NCI-H345 treated with DMSO at 0.1 percent for 48 hours (cell line): ENCODE measurements around the gene JPH4.

Source experiments
- DNase-seq: peaks from one replicate; lab custom pipeline; 2025; ENCODE audit not compliant: unreplicated experiment; lab: John Stamatoyannopoulos, UW

Gene JPH4

GRCh38 chr14:23578560-23579310, at the start of gene JPH4:
JPH4 (minus strand) TSS chr14:23578790; CDS start chr14:23577453, 1,337 bp downstream.
- no peak for DNase-seq

GRCh38 chr14:23627961-23628360, 49.4 kb upstream of the JPH4 start:
- no peak for DNase-seq

- no peak for DNase-seq
These were observed 48.4 kb upstream of the JPH4 start for GRCh38 chr14:23626946-23627345.

- no peak for DNase-seq
These were observed 46.3 kb upstream of the JPH4 start for GRCh38 chr14:23624830-23625404.

- no peak for DNase-seq
These were observed 45.4 kb upstream of the JPH4 start for GRCh38 chr14:23623962-23624361.

GRCh38 chr14:23622990-23623389, 44.4 kb upstream of the JPH4 start:
- no peak for DNase-seq

- DNase-seq = no peak
These were observed 43.5 kb upstream of the JPH4 start for GRCh38 chr14:23621932-23622730.

- no peak for DNase-seq
These were observed 42.8 kb upstream of the JPH4 start for GRCh38 chr14:23621204-23621931.

GRCh38 chr14:23620177-23620702, 41.6 kb upstream of the JPH4 start:
- no peak for DNase-seq

- DNase-seq = no peak
These were observed 39.9 kb upstream of the JPH4 start for GRCh38 chr14:23618415-23618988.

GRCh38 chr14:23617539-23617938, 38.9 kb upstream of the JPH4 start:
- no peak for DNase-seq

GRCh38 chr14:23615856-23616255, 37.3 kb upstream of the JPH4 start:
- no peak for DNase-seq

- no peak for DNase-seq
These were observed 35.8 kb upstream of the JPH4 start for GRCh38 chr14:23614395-23614828.

GRCh38 chr14:23613242-23614070, 34.9 kb upstream of the JPH4 start:
- DNase-seq = no peak

GRCh38 chr14:23612802-23613201, 34.2 kb upstream of the JPH4 start:
- no peak for DNase-seq

- no peak for DNase-seq
These were observed 33.8 kb upstream of the JPH4 start for GRCh38 chr14:23612354-23612732.

- no peak for DNase-seq
These were observed 32.3 kb upstream of the JPH4 start for GRCh38 chr14:23610815-23611289.

- DNase-seq = no peak
These were observed 31.7 kb upstream of the JPH4 start for GRCh38 chr14:23610090-23610814.
